ENCODE measurements around the gene EXOC6B. TPM values are rescaled to one million over a fixed set of nuclear protein-coding genes. Genes with fewer than 3 reads are reported as not detected.

The EXOC6B gene
- total and polyA plus RNA-seq, 10 of the 15 experiments (the other 5 are each of a cell fraction or from before 2014, with no cell fraction given) = 0.23 to 2.2 (median 1.2) TPM

DNA sequence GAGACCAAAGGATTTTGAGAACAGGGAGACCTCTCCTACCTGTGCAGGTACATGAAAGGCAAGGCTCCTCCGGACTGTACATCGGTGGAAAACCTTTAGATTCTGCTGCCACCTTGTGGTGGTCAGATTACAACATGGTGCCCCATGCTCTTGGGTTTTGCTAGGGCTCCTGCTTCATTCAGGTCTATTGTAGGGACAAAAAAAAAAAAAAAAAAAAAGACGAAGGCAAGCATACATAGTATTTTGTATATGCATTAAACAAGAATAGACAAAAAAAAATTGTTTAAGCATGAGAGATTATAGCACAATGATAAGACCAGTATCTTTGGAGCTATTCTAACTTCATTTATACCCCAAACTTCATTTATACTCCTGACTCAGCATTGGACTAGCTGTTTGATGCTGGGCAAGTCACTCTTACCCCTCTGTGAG lies 34.0 kb upstream of the EXOC6B start (continued):
- TF ChIP-seq, protein P1, sequence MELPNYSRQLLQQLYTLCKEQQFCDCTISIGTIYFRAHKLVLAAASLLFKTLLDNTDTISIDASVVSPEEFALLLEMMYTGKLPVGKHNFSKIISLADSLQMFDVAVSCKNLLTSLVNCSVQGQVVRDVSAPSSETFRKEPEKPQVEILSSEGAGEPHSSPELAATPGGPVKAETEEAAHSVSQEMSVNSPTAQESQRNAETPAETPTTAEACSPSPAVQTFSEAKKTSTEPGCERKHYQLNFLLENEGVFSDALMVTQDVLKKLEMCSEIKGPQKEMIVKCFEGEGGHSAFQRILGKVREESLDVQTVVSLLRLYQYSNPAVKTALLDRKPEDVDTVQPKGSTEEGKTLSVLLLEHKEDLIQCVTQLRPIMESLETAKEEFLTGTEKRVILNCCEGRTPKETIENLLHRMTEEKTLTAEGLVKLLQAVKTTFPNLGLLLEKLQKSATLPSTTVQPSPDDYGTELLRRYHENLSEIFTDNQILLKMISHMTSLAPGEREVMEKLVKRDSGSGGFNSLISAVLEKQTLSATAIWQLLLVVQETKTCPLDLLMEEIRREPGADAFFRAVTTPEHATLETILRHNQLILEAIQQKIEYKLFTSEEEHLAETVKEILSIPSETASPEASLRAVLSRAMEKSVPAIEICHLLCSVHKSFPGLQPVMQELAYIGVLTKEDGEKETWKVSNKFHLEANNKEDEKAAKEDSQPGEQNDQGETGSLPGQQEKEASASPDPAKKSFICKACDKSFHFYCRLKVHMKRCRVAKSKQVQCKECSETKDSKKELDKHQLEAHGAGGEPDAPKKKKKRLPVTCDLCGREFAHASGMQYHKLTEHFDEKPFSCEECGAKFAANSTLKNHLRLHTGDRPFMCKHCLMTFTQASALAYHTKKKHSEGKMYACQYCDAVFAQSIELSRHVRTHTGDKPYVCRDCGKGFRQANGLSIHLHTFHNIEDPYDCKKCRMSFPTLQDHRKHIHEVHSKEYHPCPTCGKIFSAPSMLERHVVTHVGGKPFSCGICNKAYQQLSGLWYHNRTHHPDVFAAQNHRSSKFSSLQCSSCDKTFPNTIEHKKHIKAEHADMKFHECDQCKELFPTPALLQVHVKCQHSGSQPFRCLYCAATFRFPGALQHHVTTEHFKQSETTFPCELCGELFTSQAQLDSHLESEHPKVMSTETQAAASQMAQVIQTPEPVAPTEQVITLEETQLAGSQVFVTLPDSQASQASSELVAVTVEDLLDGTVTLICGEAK (IDR thresholded peaks at IDR 0.05; ENCODE audit: borderline replicate concordance) = no peak
- TF ChIP-seq ZNF622 (IDR thresholded peaks at IDR 0.05) (no peak), KAT2A (conservative IDR thresholded peaks at IDR 0.05; ENCODE audit: control insufficient read depth, low read depth, low read length) (no peak), POU2F2 (IDR thresholded peaks at IDR 0.05; ENCODE audit: borderline replicate concordance, low read depth, low read length) (no peak), SMC3 (IDR thresholded peaks at IDR 0.05; ENCODE audit: borderline replicate concordance, low read length) (peak; percentile 84)

DNA sequence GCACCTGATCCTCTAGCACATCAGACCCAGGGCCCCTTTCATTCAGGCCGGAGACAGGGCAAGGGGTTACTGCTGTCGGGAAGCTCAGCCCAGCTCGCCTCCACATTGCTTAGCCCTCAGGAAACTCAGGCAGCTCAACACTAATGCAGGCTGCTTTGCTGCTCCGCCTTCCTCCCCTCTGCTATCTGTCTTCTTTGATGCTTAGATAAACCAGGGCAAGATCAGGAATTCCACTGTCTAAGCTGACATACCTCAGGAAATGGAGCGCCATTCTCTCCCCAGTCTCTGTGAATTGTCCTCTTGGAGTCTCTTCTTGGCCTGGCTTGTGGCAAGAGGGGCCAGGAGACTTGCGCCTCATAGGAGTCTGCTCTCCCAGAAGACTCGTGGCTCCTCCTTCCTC lies 25.5 kb upstream of the EXOC6B start:
- ChIA-PET SMC1A (ENCODE audit: uncharacterized antibody, unreplicated experiment) (no interaction called here), CTCF (interaction anchor here (0.6 to 1.5 kb wide), 4 partner anchors 8 to 606 kb away, joined by 3 to 5 read pairs (median 4); no protein-coding TSS in a partner anchor), RAD21 (ENCODE audit: unreplicated experiment) (no interaction called here), POLR2A (no interaction called here)
- no peaks in the 10 kb centered on the region for H3K36me3 ChIP-seq (ENCODE audit: control insufficient read depth in 2 of 2, insufficient read depth in 2 of 2, low read length in 1 of 2)
- ATAC-seq (no peak), DNase-seq (ENCODE audit: low read depth, low spot score) (no peak), FAIRE-seq (no peak)
- H3K9me3 ChIP-seq (replicated peaks; ENCODE audit: control insufficient read depth, insufficient read depth, low read length) = no peaks in the 10 kb centered on the region
- WGBS (ENCODE audit: insufficient coverage, insufficient replicate concordance, low lambda C conversion rate, missing lambda C conversion rate) = 47% methylated on average over 7 of the region's 7 CpGs
- H3K27me3 ChIP-seq (replicated peaks in 1 of 2; ENCODE audit: control insufficient read depth in 2 of 2, insufficient read depth in 2 of 2, low read length in 1 of 2) = peaks cover 2 to 3% of the 10 kb centered on the region in 2 experiments; a peak in 2 of 4 replicates
- no peak overlapping the region for H3K4me2 ChIP-seq (ENCODE audit: control insufficient read depth, insufficient read depth)
- H4K20me1 ChIP-seq (ENCODE audit: control insufficient read depth, insufficient read depth) = no peaks in the 10 kb centered on the region
- H3K79me2 ChIP-seq (ENCODE audit: control insufficient read depth, insufficient read depth, low read length) = no peaks in the 10 kb centered on the region
- no peak overlapping the region for H3K4me3 ChIP-seq
- intact Hi-C loops (cut with micrococcal nuclease; ENCODE audit: unreplicated experiment) = no loop called here
- no peak overlapping the region for H3K9ac ChIP-seq (ENCODE audit: control insufficient read depth, insufficient read depth, low read length)
- TF ChIP-seq FOS (IDR thresholded peaks at IDR 0.05; ENCODE audit: borderline replicate concordance, extremely low read depth, insufficient read length) = no peak
- no peak for TF ChIP-seq NFYB (IDR thresholded peaks at IDR 0.05; ENCODE audit: insufficient read depth, low read depth, low read length)
- no peak for TF ChIP-seq ZNF592 (IDR thresholded peaks at IDR 0.05)
- TF ChIP-seq RB1 (IDR thresholded peaks at IDR 0.05; ENCODE audit: borderline replicate concordance) = no peak
- TF ChIP-seq, protein P2, sequence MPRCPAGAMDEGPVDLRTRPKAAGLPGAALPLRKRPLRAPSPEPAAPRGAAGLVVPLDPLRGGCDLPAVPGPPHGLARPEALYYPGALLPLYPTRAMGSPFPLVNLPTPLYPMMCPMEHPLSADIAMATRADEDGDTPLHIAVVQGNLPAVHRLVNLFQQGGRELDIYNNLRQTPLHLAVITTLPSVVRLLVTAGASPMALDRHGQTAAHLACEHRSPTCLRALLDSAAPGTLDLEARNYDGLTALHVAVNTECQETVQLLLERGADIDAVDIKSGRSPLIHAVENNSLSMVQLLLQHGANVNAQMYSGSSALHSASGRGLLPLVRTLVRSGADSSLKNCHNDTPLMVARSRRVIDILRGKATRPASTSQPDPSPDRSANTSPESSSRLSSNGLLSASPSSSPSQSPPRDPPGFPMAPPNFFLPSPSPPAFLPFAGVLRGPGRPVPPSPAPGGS (IDR thresholded peaks at IDR 0.05; ENCODE audit: borderline replicate concordance, insufficient read depth, low read depth, low read length, poor library complexity, severe bottlenecking) = no peak
- no peak for TF ChIP-seq STAT3 (IDR thresholded peaks at IDR 0.05; ENCODE audit: low read depth, low read length)
- no peak for TF ChIP-seq ATF7 (IDR thresholded peaks at IDR 0.05; ENCODE audit: low read depth)
- TF ChIP-seq ZNF217 (IDR thresholded peaks at IDR 0.05) = no peak
- no peak overlapping the region for H3K27ac ChIP-seq (ENCODE audit: control insufficient read depth, insufficient read depth)
- H2AFZ ChIP-seq (ENCODE audit: control insufficient read depth, low read depth, low read length) = no peak overlapping the region
- in situ Hi-C loops (cut with MboI) = no loop called here
- peaks cover 4% of the 10 kb centered on the region; the same call in 1 of the 2 replicates for H3K4me1 ChIP-seq (ENCODE audit: control insufficient read depth, insufficient read depth, low read length)
- no TSS peak for BruUV-seq (replicated peaks)

Measured in GM12878 (cell line).